Mesothelial cell of epicardium (in vitro differentiated cells): ENCODE results near the gene OR6X1. TPM values are rescaled to one million over a fixed set of nuclear protein-coding genes. Genes with fewer than 3 reads are reported as not detected.
A peak's percentile ranks its signal among the peaks of the same experiment; 100 is the strongest.

Source experiments
- DNase-seq, 2 experiments: peaks; one replicate each; pipeline ENCODE4 v3.0.0; 2021; ENCODE audit warnings: low spot score in 2 of 2; ENCODE audit not compliant: unreplicated experiment in 2 of 2
- H3K27ac Mint-ChIP-seq: 2 replicates; pipeline ENCODE4 v1.8.0; 2021; ENCODE audit warnings: mixed read lengths
- H3K27me3 Mint-ChIP-seq: 2 replicates; pipeline ENCODE4 v1.8.0; 2021; ENCODE audit warnings: low read depth, mixed read lengths
- H3K36me3 Mint-ChIP-seq: 2 replicates; pipeline ENCODE4 v1.8.0; 2021; ENCODE audit warnings: mixed read lengths
- H3K4me1 Mint-ChIP-seq: 2 replicates; pipeline ENCODE4 v1.8.0; 2021; ENCODE audit warnings: mixed read lengths
- H3K4me3 Mint-ChIP-seq: 2 replicates; pipeline ENCODE4 v1.8.0; 2021; ENCODE audit warnings: mild to moderate bottlenecking, moderate library complexity, mixed read lengths
- H3K9me3 Mint-ChIP-seq: 2 replicates; pipeline ENCODE4 v1.8.0; 2021; ENCODE audit warnings: mixed read lengths
- total RNA-seq: library from RNA; stranded (reverse); gene quantifications from 3 replicates; pipeline ENCODE4 v1.2.1, GENCODE V29; 2021
- TF ChIP-seq, protein P1 (sequence below): fragments of 200-600 bp; sonication (generic); IDR thresholded peaks from one replicate; pipeline ENCODE4 v1.5.0; 2021; ENCODE audit warnings: antibody characterized with exemption; ENCODE audit not compliant: unreplicated experiment

Gene OR6X1
- total RNA-seq, 1 donor from 2014 or later = not detected

DNA sequence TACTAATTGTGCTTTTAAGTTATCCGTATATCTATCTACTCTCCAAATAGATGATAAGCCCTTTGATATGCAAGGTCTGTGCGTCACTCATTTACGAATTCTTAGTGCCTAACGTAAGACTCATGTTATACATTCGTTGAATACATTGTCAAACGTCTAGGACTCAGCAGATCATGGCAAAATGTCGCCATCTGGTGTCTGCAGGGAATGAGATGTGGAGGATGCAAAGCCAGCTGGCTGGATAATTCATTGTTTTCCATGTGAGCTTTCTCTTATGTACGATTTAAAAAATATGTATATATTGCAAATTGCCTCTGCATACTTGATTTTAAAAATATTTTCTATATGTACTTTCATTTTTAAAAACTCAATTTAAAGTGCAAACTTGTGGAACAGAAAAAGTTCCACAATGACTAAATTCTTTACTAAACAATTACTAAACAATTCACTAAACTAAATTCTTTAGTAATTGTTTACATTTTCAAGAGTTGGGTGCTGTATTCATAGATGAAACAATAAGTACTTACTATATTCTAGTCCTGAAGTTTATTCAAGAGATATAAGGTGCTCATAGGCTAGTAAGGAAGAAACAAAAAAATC is 46.6 kb downstream of the OR6X1 start:
- Mint-ChIP-seq H3K27ac (no peak overlapping the region), H3K9me3 (no peaks in the 10 kb centered on the region), H3K4me3 (no peak overlapping the region), H3K27me3 (peaks cover 4% of the 10 kb centered on the region), H3K36me3 (no peaks in the 10 kb centered on the region), H3K4me1 (peaks cover 2% of the 10 kb centered on the region)
- TF ChIP-seq, protein P1, sequence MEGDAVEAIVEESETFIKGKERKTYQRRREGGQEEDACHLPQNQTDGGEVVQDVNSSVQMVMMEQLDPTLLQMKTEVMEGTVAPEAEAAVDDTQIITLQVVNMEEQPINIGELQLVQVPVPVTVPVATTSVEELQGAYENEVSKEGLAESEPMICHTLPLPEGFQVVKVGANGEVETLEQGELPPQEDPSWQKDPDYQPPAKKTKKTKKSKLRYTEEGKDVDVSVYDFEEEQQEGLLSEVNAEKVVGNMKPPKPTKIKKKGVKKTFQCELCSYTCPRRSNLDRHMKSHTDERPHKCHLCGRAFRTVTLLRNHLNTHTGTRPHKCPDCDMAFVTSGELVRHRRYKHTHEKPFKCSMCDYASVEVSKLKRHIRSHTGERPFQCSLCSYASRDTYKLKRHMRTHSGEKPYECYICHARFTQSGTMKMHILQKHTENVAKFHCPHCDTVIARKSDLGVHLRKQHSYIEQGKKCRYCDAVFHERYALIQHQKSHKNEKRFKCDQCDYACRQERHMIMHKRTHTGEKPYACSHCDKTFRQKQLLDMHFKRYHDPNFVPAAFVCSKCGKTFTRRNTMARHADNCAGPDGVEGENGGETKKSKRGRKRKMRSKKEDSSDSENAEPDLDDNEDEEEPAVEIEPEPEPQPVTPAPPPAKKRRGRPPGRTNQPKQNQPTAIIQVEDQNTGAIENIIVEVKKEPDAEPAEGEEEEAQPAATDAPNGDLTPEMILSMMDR = peak; percentile 42
- DNase-seq = peak; percentile 40 to 69

DNA sequence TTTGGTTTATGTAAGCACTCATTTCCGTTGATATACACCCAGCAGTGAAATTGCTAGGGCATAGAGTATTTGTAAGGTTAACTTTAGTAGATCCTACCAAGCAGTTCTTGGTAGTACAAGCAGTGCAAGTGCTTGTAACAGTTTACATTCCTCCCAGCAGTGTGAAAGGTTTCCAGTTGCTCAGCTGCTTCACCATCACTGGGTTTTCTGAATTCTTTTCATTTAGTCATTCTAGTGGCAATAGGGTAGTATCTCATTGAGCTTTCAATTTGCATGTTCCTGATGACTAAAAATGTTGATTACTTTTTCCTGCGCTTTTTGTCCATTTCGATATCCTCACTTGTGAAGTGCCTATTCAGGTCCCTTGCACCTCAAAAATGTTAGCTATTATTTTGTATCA is 47.1 kb downstream of the OR6X1 start:
- no peak for DNase-seq
- no peaks in the 10 kb centered on the region for H3K36me3 Mint-ChIP-seq
- peaks cover 2% of the 10 kb centered on the region for H3K4me1 Mint-ChIP-seq
- no peak overlapping the region for H3K27ac Mint-ChIP-seq
- TF ChIP-seq, protein P1 = no peak
- H3K9me3 Mint-ChIP-seq = no peaks in the 10 kb centered on the region
- no peak overlapping the region for H3K4me3 Mint-ChIP-seq
- peaks cover 4% of the 10 kb centered on the region for H3K27me3 Mint-ChIP-seq

DNA sequence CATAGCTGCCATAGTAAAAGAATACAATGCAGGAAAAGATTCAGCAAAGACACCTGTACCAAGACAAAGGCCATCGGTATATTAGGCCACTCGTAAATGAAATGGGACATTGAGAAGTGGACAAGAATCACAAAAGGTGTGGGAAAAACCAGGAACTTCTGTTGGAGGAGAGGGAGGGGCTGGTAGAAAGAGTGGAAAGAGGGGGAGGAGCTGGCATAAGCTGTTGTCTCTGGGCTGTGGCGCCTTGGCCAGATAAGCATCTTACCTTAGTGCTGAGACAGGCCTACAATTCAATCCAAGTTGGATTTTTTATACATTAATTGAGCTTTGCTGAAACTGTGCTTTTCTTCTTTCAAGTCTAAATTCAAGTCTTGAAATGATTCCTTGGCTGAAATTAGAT is 50.0 kb downstream of the OR6X1 start:
- TF ChIP-seq, protein P1 = no peak
- H3K27ac Mint-ChIP-seq = no peak overlapping the region
- no peaks in the 10 kb centered on the region for H3K36me3 Mint-ChIP-seq
- peaks cover 2% of the 10 kb centered on the region for H3K4me1 Mint-ChIP-seq
- H3K4me3 Mint-ChIP-seq = no peak overlapping the region
- H3K27me3 Mint-ChIP-seq = peaks cover 5% of the 10 kb centered on the region
- DNase-seq = no peak
- H3K9me3 Mint-ChIP-seq = peaks cover 7% of the 10 kb centered on the region

Other genes with a start within 250 kb of the OR6X1 start
- gene SCN3B, start 99.9 kb downstream of the OR6X1 start, total RNA-seq = 0.14 to 0.35 TPM (median 0.22 TPM) in 3 replicates
- gene ZNF202, start 12.9 kb downstream of the OR6X1 start, total RNA-seq = 19.4 to 23.4 TPM (median 23.3 TPM) in 3 replicates
- gene OR6M1, start 51.8 kb upstream of the OR6X1 start, total RNA-seq = not detected in 3 replicates
- not detected in 3 replicates for gene TMEM225, start 131.2 kb upstream of the OR6X1 start, total RNA-seq
- 0.07 to 0.20 TPM (median 0.11 TPM) in 3 replicates for gene OR8D4, start 147.6 kb upstream of the OR6X1 start, total RNA-seq
- gene OR4D5, start 185.1 kb upstream of the OR6X1 start, total RNA-seq = not detected in 3 replicates
- not detected in 3 replicates for gene OR6T1, start 189.3 kb upstream of the OR6X1 start, total RNA-seq
- gene OR10S1, start 223.3 kb upstream of the OR6X1 start, total RNA-seq = not detected in 3 replicates
- not detected in 3 replicates for gene OR10G6, start 240.6 kb upstream of the OR6X1 start, total RNA-seq